Esophagus squamous epithelium (tissue), 5 donors: ENCODE results near the gene RAI14. TPM values are rescaled to one million over a fixed set of nuclear protein-coding genes. Genes with fewer than 3 reads are reported as not detected.
A peak's percentile ranks its signal among the peaks of the same experiment; 100 is the strongest.

Experiments used
- DNase-seq: peaks from one replicate; lab custom pipeline; 2025; lab: John Stamatoyannopoulos, UW
- H3K27ac ChIP-seq, 4 donors: fragments of 200-600 bp; sonication (generic); one replicate each; pipeline ENCODE4 v1.5.1; 2016 to 2019; ENCODE audit warnings: mild to moderate bottlenecking in 1 of 4
- H3K27me3 ChIP-seq, 4 donors: fragments of 200-600 bp; sonication (generic); 1 replicate in 3 of 4; 2 replicates in 1 of 4; pipeline versions ENCODE4 v1.5.1 to v1.6.0; 2017 to 2021; ENCODE audit warnings: antibody characterized with exemption in 1 of 4
- H3K36me3 ChIP-seq, 3 donors: fragments of 200-600 bp; sonication (generic); one replicate each; pipeline ENCODE4 v1.5.1; 2016 to 2019
- H3K4me1 ChIP-seq, 3 donors: fragments of 200-600 bp; sonication (generic); one replicate each; pipeline ENCODE4 v1.5.1; 2017 to 2019
- H3K4me3 ChIP-seq, 4 donors: fragments of 200-600 bp; sonication (generic); 1 replicate in 3 of 4; 2 replicates in 1 of 4; pipeline ENCODE4 v1.5.1; 2016 to 2019; ENCODE audit warnings: mild to moderate bottlenecking in 2 of 4, moderate library complexity in 1 of 4
- H3K9me3 ChIP-seq, 3 donors: fragments of 200-600 bp; sonication (generic); one replicate each; pipeline ENCODE4 v1.5.1; 2016 to 2019
- CTCF ChIP-seq, 6 experiments: fragments of 450-650 bp in 4 of 6; fragments of 200-600 bp in 2 of 6; sonication (generic) in 2 of 6; IDR thresholded peaks; one replicate each; pipeline ENCODE4 v1.5.1; 2016 to 2019; ENCODE audit warnings: antibody characterized with exemption in 6 of 6, mild to moderate bottlenecking in 4 of 6, moderate library complexity in 4 of 6
- POLR2A ChIP-seq, 4 donors: fragments of 450-650 bp; IDR thresholded peaks; one replicate each; pipeline ENCODE4 v1.6.1; 2017; ENCODE audit warnings: antibody characterized with exemption in 4 of 4, mild to moderate bottlenecking in 4 of 4, moderate library complexity in 3 of 4
- WGBS, 2 donors: methylation state at CpG; one replicate each; pipeline ENCODE4 v1.1.5; 2018; 5-methylcytosine and 5-hydroxymethylcytosine counted together
- intact Hi-C: fragments of 100-400 bp; cut with DNase I; formaldehyde crosslinking; loops from one replicate; pipeline ENCODE4 v1.15.0; 2022
- total RNA-seq, 4 donors: library from RNA; depleted of rRNA; stranded (reverse); fragments of >200 nt; gene quantifications; one replicate each; pipeline ENCODE4 v1.1.0, GENCODE V29; 2016
- donor health status: DM: yes; HTN: yes; CAD: no.

RAI14 gene
- total RNA-seq, 4 donors from 2014 or later = 5.2 to 18.7 (median 9.0) TPM

DNA sequence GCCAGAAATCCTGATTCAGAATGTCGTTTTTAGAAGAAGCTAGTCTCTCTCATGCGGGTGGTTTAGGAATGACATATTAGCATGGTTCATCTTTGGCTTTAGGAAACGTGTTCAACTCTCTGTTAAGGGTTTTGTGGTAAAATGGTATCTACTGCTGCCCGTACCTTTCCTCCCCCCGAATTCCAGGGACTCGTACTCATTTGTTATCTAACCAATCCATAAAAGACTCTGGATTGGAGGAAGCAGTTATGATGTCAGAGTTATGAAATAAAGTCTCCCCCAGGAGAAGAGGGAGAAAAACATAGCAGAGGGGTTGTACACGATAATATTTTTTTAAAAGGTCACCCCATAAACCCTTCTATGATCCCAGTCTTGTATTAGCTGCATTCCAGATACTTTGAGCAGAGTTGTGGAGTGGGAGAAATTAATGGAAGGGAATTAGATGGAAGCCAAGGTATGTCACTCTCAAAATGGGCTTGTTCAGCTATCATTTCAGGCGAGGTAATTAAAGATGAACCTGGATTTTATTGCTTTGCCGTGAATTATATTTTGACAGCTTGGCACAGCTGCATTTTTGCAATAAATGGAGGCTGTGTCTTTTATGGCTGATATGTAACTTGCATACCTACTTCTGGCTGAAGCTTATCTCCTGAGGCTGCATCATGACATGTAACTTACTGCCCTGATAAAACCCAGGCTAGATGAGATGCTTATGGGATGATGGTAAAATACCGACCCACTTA is 31.3 kb downstream of the RAI14 start:
- Histone ChIP-seq H3K36me3 (no peaks in the 10 kb centered on the region), H3K9me3 (no peaks in the 10 kb centered on the region), H3K4me1 (peaks cover 0 to 40% (median 11%) of the 10 kb centered on the region in 3 donors), H3K27me3 (no peaks in the 10 kb centered on the region), H3K27ac (no peak overlapping the region), H3K4me3 (no peak overlapping the region)
- 71 to 75% methylated on average over 10 of the region's 10 CpGs for WGBS, 2 donors
- TF ChIP-seq CTCF (IDR thresholded peaks at IDR 0.05) (no peak), POLR2A (IDR thresholded peaks at IDR 0.05) (peak in 1 of 4 donors; percentile 3)
- DNase-seq = no peak
- intact Hi-C loops = no loop called here

GRCh38 chr5:34688015-34688810 is 32.1 kb downstream of the RAI14 start:
- TF ChIP-seq CTCF (IDR thresholded peaks at IDR 0.05) (no peak), POLR2A (IDR thresholded peaks at IDR 0.05) (no peak)
- Histone ChIP-seq H3K9me3 (no peaks in the 10 kb centered on the region), H3K4me3 (no peak overlapping the region), H3K36me3 (no peaks in the 10 kb centered on the region), H3K27ac (no peak overlapping the region), H3K27me3 (no peaks in the 10 kb centered on the region), H3K4me1 (peaks cover 0 to 33% (median 11%) of the 10 kb centered on the region in 3 donors)
- intact Hi-C loops = no loop called here
- DNase-seq = no peak
- 92 to 99% methylated on average over 7 of the region's 7 CpGs for WGBS, 2 donors

DNA sequence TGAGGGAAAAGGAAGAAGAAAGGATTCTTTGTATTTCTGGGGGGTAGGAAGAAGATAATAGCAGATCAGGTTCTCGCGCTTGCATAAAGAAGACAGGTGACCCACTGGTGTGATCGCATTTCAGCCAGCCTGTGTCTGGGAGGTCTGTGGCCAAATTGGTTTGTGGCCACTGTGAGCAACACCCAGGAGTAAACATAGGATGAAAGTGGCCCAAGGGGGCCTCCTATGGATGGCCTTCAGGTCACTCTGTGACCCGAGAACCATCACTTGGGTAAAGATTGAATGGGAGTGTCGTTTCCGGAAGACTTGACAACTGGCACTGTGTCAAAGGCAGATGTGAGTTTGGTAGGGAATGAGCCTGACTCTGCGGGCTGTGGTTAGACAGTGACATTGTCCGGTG is 34.2 kb downstream of the RAI14 start:
- Histone ChIP-seq H3K9me3 (no peaks in the 10 kb centered on the region), H3K4me3 (no peak overlapping the region), H3K27ac (no peak overlapping the region), H3K4me1 (peaks cover 0 to 35% (median 13%) of the 10 kb centered on the region in 3 donors), H3K36me3 (no peaks in the 10 kb centered on the region), H3K27me3 (no peaks in the 10 kb centered on the region)
- intact Hi-C loops = no loop called here
- TF ChIP-seq CTCF (IDR thresholded peaks at IDR 0.05) = no peak
- no peak for TF ChIP-seq POLR2A (IDR thresholded peaks at IDR 0.05)
- 75 to 81% methylated on average over 8 of the region's 8 CpGs for WGBS, 2 donors
- DNase-seq = no peak

DNA sequence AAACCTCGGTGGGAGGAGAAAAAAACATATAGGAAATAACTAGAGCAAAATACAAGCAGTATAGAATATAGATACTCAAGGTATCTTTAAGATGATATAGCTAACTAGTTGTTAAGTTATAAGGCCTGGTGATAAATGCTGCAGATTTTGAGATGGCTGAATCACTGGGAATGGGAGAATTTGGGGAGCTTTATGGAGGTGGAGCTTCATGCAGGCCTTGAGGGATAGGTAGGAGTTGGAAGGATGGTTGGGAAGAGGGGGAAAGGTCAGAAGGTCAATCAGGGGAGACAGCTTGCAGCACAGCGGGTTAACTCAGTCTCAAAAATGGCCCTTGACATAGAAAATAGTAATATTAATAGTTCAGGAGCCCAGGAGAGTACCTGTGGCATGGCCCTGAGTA is 34.8 kb downstream of the RAI14 start:
- H3K9me3 ChIP-seq = no peaks in the 10 kb centered on the region
- WGBS, 2 donors = 76 to 98% methylated on average over 2 of the region's 2 CpGs
- no peaks in the 10 kb centered on the region for H3K36me3 ChIP-seq
- H3K4me3 ChIP-seq = no peak overlapping the region
- H3K4me1 ChIP-seq = peaks cover 0 to 37% (median 14%) of the 10 kb centered on the region in 3 donors
- intact Hi-C loops = no loop called here
- no peak overlapping the region for H3K27ac ChIP-seq
- no peaks in the 10 kb centered on the region for H3K27me3 ChIP-seq
- no peak for DNase-seq
- TF ChIP-seq CTCF (IDR thresholded peaks at IDR 0.05) (no peak), POLR2A (IDR thresholded peaks at IDR 0.05) (no peak)

GRCh38 chr5:34691326-34691725 is 35.2 kb downstream of the RAI14 start:
- H3K9me3 ChIP-seq = no peaks in the 10 kb centered on the region
- no peak for TF ChIP-seq POLR2A (IDR thresholded peaks at IDR 0.05)
- no peak for TF ChIP-seq CTCF (IDR thresholded peaks at IDR 0.05)
- H3K27ac ChIP-seq = no peak overlapping the region
- no peaks in the 10 kb centered on the region for H3K36me3 ChIP-seq
- H3K27me3 ChIP-seq = no peaks in the 10 kb centered on the region
- WGBS, 2 donors = 57 to 67% methylated on average over 6 of the region's 6 CpGs
- no peak overlapping the region for H3K4me3 ChIP-seq
- H3K4me1 ChIP-seq = peaks cover 0 to 36% (median 14%) of the 10 kb centered on the region in 3 donors
- no peak for DNase-seq
- intact Hi-C loops = no loop called here
